GM19324 (cell line): ENCODE data around the gene CABP2.
A peak's percentile ranks its signal among the peaks of the same experiment; 100 is the strongest.
"Not testable (repeated sequence)": the region's sequence is repeated elsewhere in the genome, so short reads cannot be mapped to it uniquely, and the experiment has no call there.

Experiments
- ATAC-seq: cut with Tn5 transposase; IDR thresholded peaks from one replicate; pipeline ENCODE4 v1.9.1; 2021; ENCODE audit warnings: mild to moderate bottlenecking, moderate library complexity; ENCODE audit not compliant: unreplicated experiment, low FRiP score

The CABP2 gene

DNA sequence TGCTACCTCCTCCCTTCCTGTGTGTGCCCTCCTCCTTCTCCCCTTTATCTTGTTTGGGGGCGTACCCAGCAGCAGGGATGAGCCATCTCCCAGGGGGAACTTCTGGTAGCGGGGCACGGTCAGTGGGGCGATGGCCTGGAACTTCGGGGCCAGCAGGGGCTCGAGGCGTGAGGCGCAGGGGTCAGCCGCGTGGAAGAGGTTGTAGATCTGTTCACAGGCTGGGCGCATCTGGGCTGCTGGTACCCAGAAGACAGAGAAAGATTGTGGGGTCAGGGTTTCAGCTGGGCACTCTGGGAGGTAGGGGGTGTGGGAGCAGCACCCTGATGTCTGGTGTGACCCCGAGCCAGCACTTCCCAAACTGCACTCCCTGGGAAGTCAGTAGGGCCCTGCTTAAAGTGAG, 27.1 kb downstream of the CABP2 start:
- no peak for ATAC-seq

DNA sequence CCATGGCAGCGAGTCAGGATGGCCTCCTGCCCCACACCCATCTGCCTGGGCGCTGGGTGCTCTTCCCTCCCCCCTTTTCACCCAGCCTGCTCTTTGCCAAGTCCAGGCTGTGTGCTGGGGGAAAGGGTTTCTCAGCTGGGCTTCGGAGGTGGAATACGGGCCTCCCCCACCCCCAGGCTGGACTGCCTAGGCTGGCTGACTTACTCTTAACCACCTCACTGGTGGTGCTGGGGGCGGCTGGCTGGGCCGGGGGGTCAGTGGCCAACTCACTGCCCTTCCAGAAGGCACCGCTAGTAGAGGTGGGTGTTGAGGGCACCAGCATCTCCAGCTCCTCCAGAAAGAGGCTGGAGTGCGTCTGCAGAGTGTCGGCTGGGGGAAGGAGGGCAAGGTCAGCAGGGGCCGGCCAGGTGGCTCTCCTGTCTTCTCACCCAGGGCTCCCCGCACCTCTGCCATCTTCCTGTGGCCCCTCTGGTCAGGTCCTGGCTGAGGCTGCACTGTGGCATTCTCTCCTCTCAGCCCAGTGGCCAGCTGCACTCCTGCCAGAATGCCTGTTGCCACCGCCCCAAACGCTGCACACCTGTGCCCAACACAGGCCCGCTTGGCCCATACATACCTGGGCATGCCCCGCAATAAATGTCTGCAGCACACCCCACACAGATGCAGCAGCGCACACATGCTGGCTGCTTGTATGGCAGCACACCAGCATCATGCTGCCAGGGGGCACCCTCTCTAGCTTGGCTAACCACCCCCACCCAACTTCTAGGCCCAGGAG, 27.8 kb downstream of the CABP2 start:
- no peak for ATAC-seq

DNA sequence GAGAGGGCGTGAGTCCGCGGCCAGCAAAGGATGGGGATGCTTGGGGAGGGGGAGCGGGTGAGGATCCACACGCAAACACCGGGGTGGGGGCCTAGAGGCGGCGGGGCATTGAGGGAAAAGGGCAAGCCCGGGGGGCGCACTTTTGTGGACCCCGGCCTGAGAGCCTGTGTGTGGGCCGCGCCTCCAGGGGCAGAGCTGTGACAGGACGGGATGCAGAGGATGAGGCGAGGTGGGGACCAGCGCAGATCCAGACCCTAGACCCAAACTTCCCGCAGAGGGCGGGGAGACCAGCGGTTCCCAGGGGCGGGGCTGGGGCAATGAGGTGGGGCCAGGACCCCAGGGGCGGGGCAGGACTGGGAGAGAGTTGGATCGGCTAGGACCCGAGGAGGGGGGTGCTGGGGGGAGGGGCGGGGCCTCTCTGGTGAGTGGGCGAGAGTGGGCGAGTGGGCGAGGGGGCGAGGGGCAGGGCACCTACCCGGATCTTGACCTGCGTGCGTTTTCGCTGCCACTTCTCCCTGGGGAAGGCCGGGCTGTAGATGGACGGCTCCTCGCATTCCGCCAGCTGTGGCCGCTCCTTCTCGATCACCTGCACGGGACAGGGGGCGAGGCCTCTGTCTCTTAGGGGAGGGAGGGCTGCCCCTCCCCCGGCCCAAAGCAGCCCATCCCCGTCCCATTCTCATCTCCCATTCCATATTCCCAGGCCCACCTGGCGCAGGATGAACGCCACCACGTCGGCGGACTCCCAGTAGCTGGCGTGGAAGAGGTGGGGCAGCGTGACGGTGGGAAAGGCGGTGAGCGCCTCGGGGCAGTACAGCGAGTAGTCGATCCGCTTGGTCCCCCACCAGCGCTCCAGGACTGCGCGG, 28.6 kb downstream of the CABP2 start:
- no peak for ATAC-seq

DNA sequence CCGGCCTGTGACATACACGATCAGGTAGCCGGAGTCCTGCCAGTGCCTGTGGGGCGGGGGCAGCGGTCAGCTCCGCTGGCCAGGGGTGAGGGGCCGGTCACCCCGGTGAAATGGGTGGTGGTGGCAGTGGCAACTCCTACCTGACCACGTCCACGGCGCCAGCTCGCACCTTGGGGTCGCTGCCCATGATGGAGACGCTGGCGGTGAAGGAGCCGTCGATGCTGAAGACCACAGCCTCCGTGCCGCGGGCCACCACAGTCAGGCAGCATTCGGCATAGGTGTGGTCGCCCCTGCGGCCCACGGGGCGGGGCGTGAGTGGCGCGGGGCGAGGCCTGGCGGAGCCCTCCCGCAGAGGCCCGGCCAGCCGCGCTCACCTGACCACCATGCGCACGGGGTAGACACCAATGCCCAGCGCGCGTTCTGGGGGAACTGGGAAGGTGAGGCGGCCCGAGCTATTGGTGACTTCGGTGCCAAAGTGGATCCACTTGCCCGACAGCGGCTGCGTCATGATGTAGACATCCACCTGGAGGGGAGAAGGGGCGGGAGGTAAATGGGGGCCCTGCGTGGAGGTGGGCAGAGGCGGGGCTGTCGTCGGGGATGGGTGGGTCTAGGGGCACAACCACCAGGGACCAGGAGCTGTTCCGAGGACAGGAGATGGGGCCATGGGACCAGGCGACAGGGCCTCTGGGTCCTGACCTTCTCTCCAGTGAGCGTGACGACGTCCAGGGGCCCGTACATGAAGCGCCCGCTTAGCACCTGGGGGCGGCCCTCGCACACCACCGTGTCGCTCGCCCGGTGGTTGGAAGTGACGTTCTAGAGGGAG, 29.5 kb downstream of the CABP2 start:
- ATAC-seq, result no peak

DNA sequence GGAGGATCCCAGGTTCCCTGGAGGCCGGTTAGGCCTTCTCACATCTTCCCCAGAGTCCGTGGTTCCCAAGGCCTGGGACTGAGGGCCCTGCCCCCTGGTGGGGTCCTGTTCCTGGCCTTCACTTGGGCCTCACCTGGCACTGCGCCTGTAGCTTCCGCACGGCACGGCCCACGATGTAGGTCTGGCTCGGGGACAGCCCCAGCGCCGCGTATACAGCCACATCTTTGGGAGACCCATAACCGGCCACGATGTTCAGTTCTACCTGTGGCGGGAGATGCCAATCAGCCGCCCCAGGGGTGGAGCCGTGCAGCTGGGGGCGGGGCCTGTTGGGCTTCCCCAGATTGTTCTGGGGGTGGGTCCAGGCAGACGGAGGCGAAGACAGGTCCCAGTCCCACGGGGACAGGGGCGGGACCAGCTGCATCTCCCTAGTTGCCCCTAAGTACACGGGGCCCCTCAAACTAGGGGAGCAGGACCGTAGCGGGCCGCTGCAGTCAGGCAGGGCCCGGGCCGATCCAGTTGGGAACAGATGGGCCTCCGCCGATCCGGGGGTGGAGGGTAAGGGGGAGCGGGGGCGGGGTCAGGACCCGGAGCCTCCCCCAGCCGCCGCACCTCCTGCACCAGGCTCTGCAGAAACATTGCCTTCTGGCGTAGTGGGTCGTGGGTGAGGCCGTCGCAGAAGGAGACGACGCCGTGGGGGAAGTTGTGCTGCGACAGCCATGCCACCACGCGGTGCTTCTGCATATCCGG, 30.3 kb downstream of the CABP2 start:
- no peak for ATAC-seq

DNA sequence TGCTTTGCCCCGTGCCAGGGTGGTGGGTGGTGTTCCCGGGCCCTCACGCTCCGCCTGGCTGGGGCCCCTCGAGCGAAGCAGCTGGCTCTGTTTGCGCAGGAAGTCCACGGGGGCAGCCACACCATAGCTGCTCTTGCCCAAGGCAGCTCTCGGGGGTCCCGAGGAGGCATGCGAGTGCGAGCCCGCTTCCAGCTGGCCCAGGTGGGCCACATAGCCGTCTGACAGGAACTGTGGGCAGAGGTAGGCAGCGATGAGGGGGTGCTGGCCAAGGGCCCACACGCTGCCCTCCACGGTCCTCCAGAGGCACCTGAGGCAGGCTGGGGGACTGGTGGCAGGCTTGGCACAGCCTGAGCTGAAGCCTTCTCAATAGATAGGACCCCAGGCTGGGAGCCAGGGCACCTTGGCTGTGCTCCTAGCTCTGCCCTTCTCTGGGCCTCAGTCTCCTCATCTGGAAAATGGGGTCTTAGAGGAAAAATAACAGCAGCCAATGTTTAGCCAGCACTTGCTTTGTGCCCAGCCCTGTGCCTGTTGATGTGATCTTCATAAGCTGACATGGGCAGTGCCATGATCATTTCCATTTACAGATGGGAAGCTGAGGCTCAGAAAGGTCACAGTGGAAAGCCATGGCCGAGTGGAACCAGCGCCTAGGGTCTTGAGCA, 31.0 kb downstream of the CABP2 start:
- no peak for ATAC-seq

DNA sequence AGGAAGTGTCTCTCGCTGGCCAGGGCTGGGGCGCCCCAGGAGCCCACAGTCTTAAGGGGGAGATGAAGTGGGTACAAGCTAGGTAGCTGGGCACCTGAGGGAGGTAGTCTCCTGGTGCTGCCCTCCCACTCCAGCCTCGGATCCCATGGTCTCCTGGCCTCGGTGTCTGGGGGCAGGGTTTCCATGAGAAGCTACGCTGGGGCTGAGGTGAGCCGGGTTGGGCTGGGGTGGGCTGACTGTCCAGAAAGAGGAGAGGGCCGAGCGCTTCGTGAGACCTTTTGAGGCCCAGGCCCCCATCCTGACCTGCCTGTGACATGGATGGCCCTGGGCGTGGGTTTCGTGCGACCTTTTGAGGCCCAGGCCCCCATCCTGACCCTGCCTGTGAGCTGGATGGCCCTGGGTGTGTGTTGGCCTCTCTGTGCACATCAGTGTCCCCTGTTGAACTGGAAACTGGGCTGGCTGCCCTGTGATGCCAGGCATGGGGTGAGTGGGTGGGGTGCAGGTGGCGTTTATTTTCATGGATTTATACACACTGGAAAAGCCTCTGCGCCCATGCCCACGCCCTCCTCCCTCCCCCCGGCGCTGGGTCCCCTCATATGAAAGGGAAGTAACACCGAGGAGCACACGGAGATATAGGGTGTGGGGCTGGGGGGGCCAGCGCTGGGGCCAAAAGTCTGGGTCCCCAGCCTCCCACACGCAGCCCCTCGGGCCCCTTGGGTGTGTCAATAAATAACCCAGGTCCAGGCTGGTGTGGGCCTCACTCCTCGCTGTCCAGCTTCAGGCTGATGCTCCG, 31.8 kb downstream of the CABP2 start:
- ATAC-seq, result no peak

DNA sequence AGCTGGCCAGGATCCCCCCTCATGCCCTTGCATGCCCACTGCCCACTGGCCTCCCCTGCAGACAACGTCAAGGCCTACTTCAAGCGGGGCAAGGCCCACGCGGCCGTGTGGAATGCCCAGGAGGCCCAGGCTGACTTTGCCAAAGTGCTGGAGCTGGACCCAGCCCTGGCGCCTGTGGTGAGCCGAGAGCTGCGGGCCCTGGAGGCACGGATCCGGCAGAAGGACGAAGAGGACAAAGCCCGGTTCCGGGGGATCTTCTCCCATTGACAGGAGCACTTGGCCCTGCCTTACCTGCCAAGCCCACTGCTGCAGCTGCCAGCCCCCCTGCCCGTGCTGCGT, 32.5 kb downstream of the CABP2 start:
- ATAC-seq, result no peak

DNA sequence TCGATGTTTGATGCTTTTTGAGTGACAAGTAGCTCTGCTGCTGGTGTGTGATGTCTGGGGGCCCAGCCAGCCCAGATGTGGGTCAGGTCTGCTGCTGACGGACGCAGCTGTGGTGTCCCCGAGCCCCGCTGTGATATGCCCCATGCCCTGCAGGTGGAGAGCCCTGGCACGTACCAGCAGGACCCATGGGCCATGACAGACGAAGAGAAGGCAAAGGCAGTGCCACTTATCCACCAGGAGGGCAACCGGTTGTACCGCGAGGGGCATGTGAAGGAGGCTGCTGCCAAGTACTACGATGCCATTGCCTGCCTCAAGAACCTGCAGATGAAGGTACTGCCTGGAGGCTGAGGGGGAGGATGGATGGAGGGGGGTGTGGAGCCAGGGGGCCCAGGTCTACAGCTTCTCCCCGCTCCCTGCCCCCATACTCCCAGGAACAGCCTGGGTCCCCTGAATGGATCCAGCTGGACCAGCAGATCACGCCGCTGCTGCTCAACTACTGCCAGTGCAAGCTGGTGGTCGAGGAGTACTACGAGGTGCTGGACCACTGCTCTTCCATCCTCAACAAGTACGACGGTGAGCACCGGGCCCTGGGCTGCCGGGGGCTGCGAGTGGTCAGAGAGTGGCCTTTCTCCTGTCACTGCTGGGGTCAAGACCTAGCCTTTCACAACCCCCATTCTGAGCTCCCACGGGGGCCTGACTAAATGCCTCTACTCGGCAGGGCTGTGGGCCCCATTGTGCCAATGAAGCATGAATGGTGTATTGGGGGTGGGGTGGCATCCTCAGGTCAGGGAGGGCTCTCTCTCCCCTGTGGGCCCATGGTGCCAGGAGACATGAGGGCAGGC, 33.1 kb downstream of the CABP2 start:
- ATAC-seq, result no peak

DNA sequence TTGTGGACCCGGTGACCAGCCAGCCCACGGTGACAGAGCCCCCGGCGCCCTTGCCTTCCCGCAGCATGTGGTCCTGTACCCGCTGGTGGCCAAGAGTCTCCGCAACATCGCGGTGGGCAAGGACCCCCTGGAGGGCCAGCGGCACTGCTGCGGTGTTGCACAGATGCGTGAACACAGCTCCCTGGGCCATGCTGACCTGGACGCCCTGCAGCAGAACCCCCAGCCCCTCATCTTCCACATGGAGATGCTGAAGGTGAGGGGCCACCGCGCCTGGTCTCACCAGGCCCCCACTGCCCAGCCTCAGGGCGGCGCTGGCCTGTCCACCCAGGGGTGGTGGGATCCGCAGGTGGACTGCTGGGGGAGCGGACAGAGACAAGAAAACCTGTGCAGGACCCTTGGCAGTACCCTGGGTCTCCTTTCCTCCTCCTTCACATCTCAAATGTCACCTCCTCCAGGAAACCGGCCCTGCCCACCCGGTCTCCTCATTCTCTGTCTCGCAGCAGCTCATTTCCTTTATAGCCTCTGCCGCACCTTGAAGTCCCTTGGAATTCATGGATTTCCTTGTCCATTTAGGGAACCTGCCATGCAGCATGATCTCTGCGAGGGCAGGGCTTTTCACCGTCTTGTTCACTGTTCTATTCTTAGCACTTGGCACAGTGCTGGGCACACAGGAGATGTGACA, 33.9 kb downstream of the CABP2 start:
- no peak for ATAC-seq

DNA sequence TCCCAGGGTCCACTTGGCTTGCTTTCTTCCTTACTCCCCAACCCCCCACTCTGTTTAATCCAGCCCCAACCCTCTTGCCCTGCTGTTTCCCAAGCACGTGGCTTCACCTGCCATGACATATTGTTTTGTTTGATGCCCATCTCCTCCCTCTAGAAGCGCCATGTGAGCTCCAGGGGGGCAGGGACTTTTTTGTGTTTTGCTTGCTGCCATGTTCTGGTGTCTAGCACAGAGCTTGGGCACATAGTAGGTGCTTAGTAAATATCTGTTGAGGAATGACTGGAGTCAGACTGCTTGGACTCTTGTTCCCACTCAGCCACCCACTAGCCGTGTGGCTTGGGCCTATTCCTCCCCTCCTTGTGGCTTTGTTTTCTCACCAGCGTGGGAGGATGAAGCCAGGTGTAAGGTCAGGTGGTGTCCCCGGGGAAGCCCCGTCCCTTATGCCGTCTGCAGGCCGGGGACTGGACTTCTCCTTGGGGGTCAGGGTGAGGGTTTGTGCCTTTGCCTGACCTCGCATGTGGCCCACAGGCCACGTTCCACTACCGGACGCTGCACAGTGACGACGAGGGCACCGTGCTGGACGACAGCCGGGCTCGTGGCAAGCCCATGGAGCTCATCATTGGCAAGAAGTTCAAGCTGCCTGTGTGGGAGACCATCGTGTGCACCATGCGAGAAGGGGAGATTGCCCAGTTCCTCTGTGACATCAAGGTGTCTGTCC, 36.6 kb downstream of the CABP2 start:
- no peak for ATAC-seq

DNA sequence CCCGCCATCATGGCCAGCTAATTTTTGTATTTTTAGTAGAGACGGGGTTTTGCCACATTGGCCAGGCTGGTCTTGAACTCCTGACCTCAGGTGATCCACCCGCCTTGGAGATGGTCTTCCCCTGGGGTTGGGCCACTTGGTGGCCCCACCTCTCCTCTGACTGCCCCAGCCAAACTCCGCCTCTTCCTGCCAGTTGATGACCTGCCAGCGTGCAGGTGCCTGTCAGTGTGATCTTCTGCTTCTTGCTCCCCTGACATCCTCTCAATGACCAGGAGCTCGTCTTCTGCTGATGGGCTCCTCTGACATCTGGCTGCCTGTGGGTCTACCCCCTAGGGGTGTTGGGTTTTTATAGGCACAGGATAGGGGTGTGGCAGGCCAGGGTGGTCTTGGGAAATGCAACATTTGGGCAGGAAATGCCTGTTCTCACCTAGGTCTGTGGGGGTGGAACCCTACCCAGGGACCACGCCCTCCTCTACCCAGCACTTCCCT, 37.3 kb downstream of the CABP2 start:
- ATAC-seq, result not testable (repeated sequence)

DNA sequence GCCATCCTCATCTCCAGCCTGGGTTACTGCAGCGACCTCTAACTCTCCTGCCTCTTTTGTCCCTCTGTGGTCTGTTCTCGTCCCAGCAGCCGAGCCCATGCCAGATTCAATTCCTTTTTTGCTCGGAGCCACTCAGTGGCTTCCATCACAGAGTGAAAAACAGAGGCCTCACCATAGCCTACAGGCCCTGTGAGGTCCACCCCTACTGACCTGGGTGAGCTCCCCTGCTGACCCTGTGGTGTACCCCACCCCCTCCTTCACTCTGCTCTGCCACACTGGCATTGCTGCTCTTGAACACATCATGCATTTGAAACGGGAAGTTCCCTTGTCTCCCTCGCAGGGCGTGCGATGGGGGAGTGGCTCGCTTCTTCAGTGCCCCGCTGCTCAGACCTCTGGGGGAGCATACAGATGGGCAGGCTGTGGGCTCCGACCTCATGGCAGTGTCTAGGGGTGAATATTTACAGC, 38.4 kb downstream of the CABP2 start:
- ATAC-seq, result no peak

DNA sequence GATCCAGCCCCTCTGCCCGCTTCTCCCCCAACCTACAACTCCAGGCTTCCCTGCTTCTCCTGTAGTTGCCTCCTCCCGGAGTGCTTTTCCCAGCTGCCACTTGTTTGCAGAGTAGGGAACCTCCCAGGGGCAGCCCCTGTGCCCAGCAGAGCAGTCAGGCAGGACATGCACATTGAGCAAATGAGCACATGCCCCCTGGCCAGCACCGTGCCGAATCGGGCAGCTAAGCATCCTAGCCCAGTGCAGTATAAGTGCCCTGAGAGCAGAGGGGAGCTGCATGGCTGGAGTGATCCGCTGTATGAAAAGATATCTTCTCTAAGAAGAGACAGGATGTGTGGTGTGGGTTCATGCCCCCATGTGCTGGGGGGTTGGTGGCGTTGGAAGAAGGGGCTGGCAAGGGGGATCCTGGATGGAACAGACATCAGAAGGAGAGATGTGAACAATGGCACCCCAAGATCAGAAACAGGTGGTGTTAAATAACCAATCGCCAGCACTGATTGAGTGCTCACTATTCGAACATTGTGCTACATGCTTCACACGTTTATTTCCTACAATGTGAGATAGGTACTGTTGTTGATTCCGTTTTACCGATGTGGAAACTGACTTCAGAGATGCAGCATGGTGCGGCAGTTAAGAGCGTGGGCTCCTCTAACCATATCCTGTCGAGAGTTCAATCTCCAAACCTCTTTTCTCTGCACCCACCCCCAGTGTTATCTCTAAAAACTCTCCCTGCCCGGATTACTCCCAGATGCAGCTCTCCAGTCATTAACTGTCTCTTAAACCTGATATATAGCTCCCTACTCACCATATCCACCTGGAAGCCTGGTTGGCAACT, 39.2 kb downstream of the CABP2 start:
- ATAC-seq, result no peak

DNA sequence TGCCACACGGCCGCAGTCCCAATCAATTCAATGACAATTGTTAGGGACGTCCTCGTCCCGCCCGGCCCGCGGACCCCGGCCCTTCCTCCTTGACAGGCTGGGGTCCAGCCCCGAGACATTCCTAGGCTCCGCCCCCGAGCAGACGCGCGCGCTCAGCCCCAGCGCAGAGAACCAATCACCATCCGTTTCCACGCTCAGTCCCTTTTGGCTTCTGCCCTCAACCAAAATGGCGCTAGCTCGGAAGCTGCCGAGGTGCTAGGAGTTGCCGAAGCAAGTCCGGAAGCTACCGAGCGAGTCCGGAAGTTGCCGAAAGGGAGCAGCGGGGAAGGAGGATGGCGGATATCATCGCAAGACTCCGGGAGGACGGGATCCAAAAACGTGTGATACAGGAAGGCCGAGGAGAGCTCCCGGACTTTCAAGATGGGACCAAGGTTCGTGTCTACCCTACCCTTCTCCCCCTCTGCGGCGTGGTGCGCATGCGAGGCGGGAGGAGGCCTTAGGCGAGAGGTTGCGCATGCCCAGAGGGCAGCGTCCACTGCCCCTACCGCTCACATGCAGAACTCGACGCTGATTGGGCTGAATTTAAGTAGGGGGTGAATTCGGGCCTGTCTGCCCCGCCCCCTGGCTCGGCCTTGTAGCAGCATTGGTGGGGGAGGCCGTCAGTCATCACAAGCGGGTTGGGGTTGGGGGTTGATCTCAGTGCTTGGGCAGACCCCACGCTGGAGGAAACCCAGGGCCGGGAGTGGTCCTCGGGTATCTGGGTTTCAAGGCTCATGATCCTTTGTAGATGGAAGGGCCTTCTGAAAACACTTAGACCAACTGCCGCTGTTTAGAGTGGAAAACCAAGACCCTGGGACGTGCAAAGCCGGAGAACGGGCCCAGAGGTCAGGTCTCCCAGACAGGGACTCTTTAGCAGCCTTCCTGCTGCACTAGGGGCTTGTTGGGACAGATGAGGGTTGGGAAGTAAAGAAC, 40.1 kb downstream of the CABP2 start, which contains the start of gene AIP:
AIP (plus strand) TSS at position 200 of the 972 bp plus-strand sequence; CDS start at position 333, 133 bp downstream.
- peak; percentile 82 for ATAC-seq
